ENCODE results near the gene CACNA1C. TPM values are rescaled to one million over a fixed set of nuclear protein-coding genes. Genes with fewer than 3 reads are reported as not detected.

The CACNA1C gene
- total RNA-seq, 1 experiment from 2014 or later, result 3.7 TPM

- Histone ChIP-seq H3K36me3 (ENCODE audit: insufficient read depth, low read length, poor library complexity, severe bottlenecking) (no peaks in the 10 kb centered on the region), H3K4me1 (ENCODE audit: insufficient read depth, low read length, poor library complexity, severe bottlenecking) (no peaks in the 10 kb centered on the region), H3K4me3 (ENCODE audit: low read depth, low read length, poor library complexity, severe bottlenecking) (no peak overlapping the region), H3K27ac (ENCODE audit: low read depth, low read length, poor library complexity, severe bottlenecking) (no peak overlapping the region), H3K9me3 (ENCODE audit: low read depth, low read length, poor library complexity, severe bottlenecking) (no peaks in the 10 kb centered on the region), H3K27me3 (replicated peaks; ENCODE audit: insufficient read depth, low read depth, low read length, poor library complexity) (no peaks in the 10 kb centered on the region)
- CTCF ChIA-PET, result no interaction called here
- DNase-seq (ENCODE audit: low spot score), result no peak
- POLR2A ChIA-PET (ENCODE audit: low non-redundant PET), result no interaction called here
- no peak for TF ChIP-seq CTCF (conservative IDR thresholded peaks at IDR 0.05; ENCODE audit: low read depth, low read length)
- no peak for TF ChIP-seq EZH2 (IDR thresholded peaks at IDR 0.05; ENCODE audit: borderline replicate concordance, low read depth, low read length, poor library complexity, severe bottlenecking)
- BruUV-seq (replicated peaks), result no TSS peak
- intact Hi-C loops (cut with micrococcal nuclease; ENCODE audit: unreplicated experiment), result no loop called here
These were observed 561.6 kb downstream of the CACNA1C start for GRCh38 chr12:2614341-2614740.

GRCh38 chr12:2615665-2616402 is 563.0 kb downstream of the CACNA1C start:
- no peak overlapping the region for H3K27ac ChIP-seq (ENCODE audit: low read depth, low read length, poor library complexity, severe bottlenecking)
- no peaks in the 10 kb centered on the region for H3K36me3 ChIP-seq (ENCODE audit: insufficient read depth, low read length, poor library complexity, severe bottlenecking)
- DNase-seq (ENCODE audit: low spot score), result no peak
- BruUV-seq (replicated peaks), result no TSS peak
- intact Hi-C loops (cut with micrococcal nuclease; ENCODE audit: unreplicated experiment), result no loop called here
- ChIA-PET POLR2A (ENCODE audit: low non-redundant PET) (no interaction called here), CTCF (interaction anchor here (0.6 kb wide), 1 partner anchor 784 kb away, joined by 3 read pairs; no protein-coding TSS in a partner anchor)
- no peaks in the 10 kb centered on the region for H3K4me1 ChIP-seq (ENCODE audit: insufficient read depth, low read length, poor library complexity, severe bottlenecking)
- no peak overlapping the region for H3K4me3 ChIP-seq (ENCODE audit: low read depth, low read length, poor library complexity, severe bottlenecking)
- H3K9me3 ChIP-seq (ENCODE audit: low read depth, low read length, poor library complexity, severe bottlenecking), result no peaks in the 10 kb centered on the region
- no peaks in the 10 kb centered on the region for H3K27me3 ChIP-seq (replicated peaks; ENCODE audit: insufficient read depth, low read depth, low read length, poor library complexity)
- TF ChIP-seq EZH2 (IDR thresholded peaks at IDR 0.05; ENCODE audit: borderline replicate concordance, low read depth, low read length, poor library complexity, severe bottlenecking) (no peak), CTCF (conservative IDR thresholded peaks at IDR 0.05; ENCODE audit: low read depth, low read length) (no peak)

GRCh38 chr12:2616763-2617162 is 564.0 kb downstream of the CACNA1C start:
- Histone ChIP-seq H3K4me1 (ENCODE audit: insufficient read depth, low read length, poor library complexity, severe bottlenecking) (no peaks in the 10 kb centered on the region), H3K4me3 (ENCODE audit: low read depth, low read length, poor library complexity, severe bottlenecking) (no peak overlapping the region), H3K27ac (ENCODE audit: low read depth, low read length, poor library complexity, severe bottlenecking) (no peak overlapping the region), H3K27me3 (replicated peaks; ENCODE audit: insufficient read depth, low read depth, low read length, poor library complexity) (no peaks in the 10 kb centered on the region), H3K9me3 (ENCODE audit: low read depth, low read length, poor library complexity, severe bottlenecking) (no peaks in the 10 kb centered on the region), H3K36me3 (ENCODE audit: insufficient read depth, low read length, poor library complexity, severe bottlenecking) (no peaks in the 10 kb centered on the region)
- intact Hi-C loops (cut with micrococcal nuclease; ENCODE audit: unreplicated experiment), result no loop called here
- no TSS peak for BruUV-seq (replicated peaks)
- POLR2A ChIA-PET (ENCODE audit: low non-redundant PET), result no interaction called here
- no peak for DNase-seq (ENCODE audit: low spot score)
- TF ChIP-seq EZH2 (IDR thresholded peaks at IDR 0.05; ENCODE audit: borderline replicate concordance, low read depth, low read length, poor library complexity, severe bottlenecking) (no peak), CTCF (conservative IDR thresholded peaks at IDR 0.05; ENCODE audit: low read depth, low read length) (no peak)
- CTCF ChIA-PET, result interaction anchor here (0.6 kb wide), 1 partner anchor 784 kb away, joined by 3 read pairs; no protein-coding TSS in a partner anchor

Data from A673 (cell line).